ENCODE data around the gene ZNF275.

- TF ChIP-seq POLR2A (IDR thresholded peaks at IDR 0.05) (no peak), CTCF (IDR thresholded peaks at IDR 0.05 in 4 of 5, conservative IDR thresholded peaks at IDR 0.05 in 1 of 5) (no peak)
Observed at GRCh38 chrX:153377727-153378126, 43.8 kb downstream of the ZNF275 start.
